Left lung (tissue), 10 donors: ENCODE measurements around the gene UBE3B. TPM values are rescaled to one million over a fixed set of nuclear protein-coding genes. Genes with fewer than 3 reads are reported as not detected.

ENCODE experiments used
- ATAC-seq: fragments of 200-7000 bp; cut with Tn5 transposase; one replicate; pipeline ENCODE4 v1.9.1; 2020; ENCODE audit warnings: moderate library complexity
- DNase-seq, 4 donors: peaks; one replicate each; pipeline ENCODE4 v3.0.0-alpha.2; 2013 to 2020
- H3K27ac ChIP-seq, 2 donors: fragments of 200-600 bp; sonication (generic) in 1 of 2; one replicate each; pipeline versions ENCODE4 v1.5.0 to v1.8.0; 2020 to 2021
- H3K27me3 ChIP-seq, 2 donors: fragments of 200-600 bp; sonication (generic) in 1 of 2; one replicate each; pipeline versions ENCODE4 v1.5.0 to v1.8.0; 2020 to 2021
- H3K36me3 ChIP-seq, 2 donors: fragments of 200-600 bp; sonication (generic) in 1 of 2; one replicate each; pipeline versions ENCODE4 v1.5.0 to v1.8.0; 2020 to 2021
- H3K4me1 ChIP-seq, 2 donors: fragments of 200-600 bp; one replicate each; pipeline ENCODE4 v1.8.0; 2021
- H3K4me3 ChIP-seq, 2 donors: fragments of 200-600 bp; sonication (generic) in 1 of 2; one replicate each; pipeline versions ENCODE4 v1.5.0 to v1.8.0; 2020 to 2021; ENCODE audit warnings: mild to moderate bottlenecking in 1 of 2
- H3K9me3 ChIP-seq, 2 donors: fragments of 200-600 bp; sonication (generic) in 1 of 2; one replicate each; pipeline versions ENCODE4 v1.5.0 to v1.8.0; 2020 to 2021
- CTCF ChIP-seq, 2 donors: fragments of 200-600 bp; sonication (generic) in 1 of 2; IDR thresholded peaks; one replicate each; pipeline versions ENCODE4 v1.5.0 to v1.8.0; 2021; ENCODE audit warnings: antibody characterized with exemption in 2 of 2
- intact Hi-C, 2 donors: fragments of 100-400 bp; cut with DNase I; formaldehyde crosslinking; loops; one replicate each; pipeline versions ENCODE4 v1.11.2 to v1.14.2; 2022
- polyA plus RNA-seq, 6 donors: library from polyadenylated mRNA; unstranded; fragments of 120-200 nt; gene quantifications; one replicate each; pipeline ENCODE4 v1.2.1, GENCODE V29; 2013; ENCODE audit not compliant: insufficient read length in 6 of 6
- total RNA-seq, 2 donors: library from RNA; stranded (reverse); fragmentation: NEBNext Ultra II Directional; extraction: Animal tissue kit (Norgen Biotek cat#: 25700); gene quantifications; one replicate each; pipeline ENCODE4 v1.2.1, GENCODE V29; 2021
- donor health status: DM: no; HTN: yes; CAD: no.
- donor health status: DM: no; HTN: no; CAD: no.

UBE3B gene
- total and polyA plus RNA-seq, 8 donors = 30.5 to 42.5 (median 34.3) TPM

DNA sequence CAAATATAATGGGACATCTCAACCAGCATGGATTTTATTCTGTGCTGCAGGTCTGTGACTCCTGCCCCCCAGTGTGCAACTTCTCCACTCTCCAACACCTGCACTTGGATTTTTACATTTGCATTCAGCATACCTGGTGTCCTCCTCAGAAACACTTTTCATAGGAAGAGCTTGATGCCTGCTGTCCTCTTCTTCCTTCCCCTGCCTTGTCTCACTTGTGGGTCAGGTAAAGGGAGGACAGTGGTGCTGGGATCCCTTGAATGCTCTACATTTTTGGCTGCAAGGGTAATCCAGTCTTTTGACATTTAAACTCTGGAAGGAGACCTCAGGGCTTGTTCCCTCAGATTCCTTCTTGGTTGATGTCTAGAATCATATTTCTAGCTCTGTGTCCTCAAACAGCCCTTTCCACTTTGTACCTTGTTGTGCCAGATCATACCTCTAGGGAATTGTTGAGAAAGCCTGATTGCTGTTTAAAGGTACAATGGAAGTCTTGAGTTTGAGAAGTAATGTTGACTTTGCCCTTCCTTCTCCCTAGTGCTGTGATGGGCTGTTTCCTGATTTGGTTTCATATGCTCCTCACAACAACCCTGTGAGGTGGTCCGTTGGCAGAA, 12.6 kb downstream of the UBE3B start:
- Histone ChIP-seq H3K27me3 (no peaks in the 10 kb centered on the region), H3K9me3 (no peaks in the 10 kb centered on the region), H3K36me3 (peaks cover 0 to 100% of the 10 kb centered on the region in 2 donors), H3K4me3 (no peak overlapping the region), H3K27ac (no peak overlapping the region), H3K4me1 (no peaks in the 10 kb centered on the region)
- intact Hi-C loops = no loop called here
- TF ChIP-seq CTCF (IDR thresholded peaks at IDR 0.05) = no peak
- no peak for ATAC-seq
- DNase-seq = no peak

GRCh38 chr12:109491671-109492070, 14.2 kb downstream of the UBE3B start:
- intact Hi-C loops = no loop called here

DNA sequence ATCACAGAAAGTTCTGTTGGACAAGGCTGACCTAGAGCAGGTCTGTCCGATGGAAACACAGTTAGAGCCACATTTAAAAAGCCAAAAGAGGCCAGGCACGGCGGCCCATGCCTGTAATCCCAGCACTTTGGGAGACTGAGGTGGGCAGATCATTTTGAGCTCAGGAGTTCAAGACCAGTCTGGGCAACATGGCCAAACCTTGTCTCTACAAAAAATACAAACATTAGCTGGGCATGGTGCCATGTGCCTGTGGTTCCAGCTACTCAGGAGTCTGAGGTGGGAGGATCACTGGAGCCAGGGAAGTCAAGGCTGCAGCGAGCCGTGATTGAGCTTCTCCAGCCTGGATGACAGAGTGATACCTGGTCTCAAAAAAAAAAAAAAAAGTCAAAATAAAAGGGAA, 14.9 kb downstream of the UBE3B start:
- DNase-seq (no peak), ATAC-seq (no peak)
- H3K36me3 ChIP-seq = peaks cover 0 to 96% of the 10 kb centered on the region in 2 donors
- H3K4me1 ChIP-seq = no peaks in the 10 kb centered on the region
- TF ChIP-seq CTCF (IDR thresholded peaks at IDR 0.05) = no peak
- H3K27me3 ChIP-seq = no peaks in the 10 kb centered on the region
- H3K4me3 ChIP-seq = no peak overlapping the region
- no peaks in the 10 kb centered on the region for H3K9me3 ChIP-seq
- H3K27ac ChIP-seq = no peak overlapping the region
- intact Hi-C loops = no loop called here

More at GRCh38 chr12:109491671-109492070, 14.2 kb downstream of the UBE3B start:
- Histone ChIP-seq H3K4me1 (no peaks in the 10 kb centered on the region), H3K9me3 (no peaks in the 10 kb centered on the region), H3K36me3 (peaks cover 0 to 100% of the 10 kb centered on the region in 2 donors), H3K27ac (no peak overlapping the region), H3K4me3 (no peak overlapping the region), H3K27me3 (no peaks in the 10 kb centered on the region)
- no peak for ATAC-seq
- TF ChIP-seq CTCF (IDR thresholded peaks at IDR 0.05) = no peak
- no peak for DNase-seq

- no peak for TF ChIP-seq CTCF (IDR thresholded peaks at IDR 0.05)
- no peak for DNase-seq
- H3K4me3 ChIP-seq = no peak overlapping the region
- H3K9me3 ChIP-seq = no peaks in the 10 kb centered on the region
- H3K27ac ChIP-seq = no peak overlapping the region
- H3K27me3 ChIP-seq = no peaks in the 10 kb centered on the region
- intact Hi-C loops = no loop called here
- peaks cover 0 to 96% of the 10 kb centered on the region in 2 donors for H3K36me3 ChIP-seq
- ATAC-seq = no peak
- H3K4me1 ChIP-seq = no peaks in the 10 kb centered on the region
Observed at GRCh38 chr12:109493090-109493489, 15.7 kb downstream of the UBE3B start.

GRCh38 chr12:109493938-109494337, 16.5 kb downstream of the UBE3B start:
- no peak for TF ChIP-seq CTCF (IDR thresholded peaks at IDR 0.05)
- Histone ChIP-seq H3K9me3 (no peaks in the 10 kb centered on the region), H3K36me3 (peaks cover 0 to 96% of the 10 kb centered on the region in 2 donors), H3K4me1 (no peaks in the 10 kb centered on the region), H3K27ac (no peak overlapping the region), H3K27me3 (no peaks in the 10 kb centered on the region), H3K4me3 (no peak overlapping the region)
- no peak for ATAC-seq
- intact Hi-C loops = no loop called here
- no peak for DNase-seq
